T-helper 1 cell treated with Interleukin-12 subunit alpha and Interleukin-12 subunit beta and Interleukin-4 antibody, amounts not matched to agents 30 μg/mL and 1 μg/mL, for 36 hours (primary cell): Measurements from ENCODE around the gene ANO7.

ENCODE experiments used
- H3K27ac Mint-ChIP-seq: one replicate; pipeline ENCODE4 v1.8.0; 2021; ENCODE audit warnings: mild to moderate bottlenecking, mixed read lengths
- H3K27me3 Mint-ChIP-seq: one replicate; pipeline ENCODE4 v1.8.0; 2021; ENCODE audit warnings: low read depth, mixed read lengths
- H3K36me3 Mint-ChIP-seq: one replicate; pipeline ENCODE4 v1.8.0; 2021; ENCODE audit warnings: low read depth, mixed read lengths
- H3K4me1 Mint-ChIP-seq: one replicate; pipeline ENCODE4 v1.8.0; 2021; ENCODE audit warnings: low read depth, mixed read lengths
- H3K4me3 Mint-ChIP-seq: one replicate; pipeline ENCODE4 v1.8.0; 2021; ENCODE audit warnings: mild to moderate bottlenecking, moderate library complexity, mixed read lengths
- H3K9me3 Mint-ChIP-seq: one replicate; pipeline ENCODE4 v1.8.0; 2021; ENCODE audit warnings: mixed read lengths

The ANO7 gene

DNA sequence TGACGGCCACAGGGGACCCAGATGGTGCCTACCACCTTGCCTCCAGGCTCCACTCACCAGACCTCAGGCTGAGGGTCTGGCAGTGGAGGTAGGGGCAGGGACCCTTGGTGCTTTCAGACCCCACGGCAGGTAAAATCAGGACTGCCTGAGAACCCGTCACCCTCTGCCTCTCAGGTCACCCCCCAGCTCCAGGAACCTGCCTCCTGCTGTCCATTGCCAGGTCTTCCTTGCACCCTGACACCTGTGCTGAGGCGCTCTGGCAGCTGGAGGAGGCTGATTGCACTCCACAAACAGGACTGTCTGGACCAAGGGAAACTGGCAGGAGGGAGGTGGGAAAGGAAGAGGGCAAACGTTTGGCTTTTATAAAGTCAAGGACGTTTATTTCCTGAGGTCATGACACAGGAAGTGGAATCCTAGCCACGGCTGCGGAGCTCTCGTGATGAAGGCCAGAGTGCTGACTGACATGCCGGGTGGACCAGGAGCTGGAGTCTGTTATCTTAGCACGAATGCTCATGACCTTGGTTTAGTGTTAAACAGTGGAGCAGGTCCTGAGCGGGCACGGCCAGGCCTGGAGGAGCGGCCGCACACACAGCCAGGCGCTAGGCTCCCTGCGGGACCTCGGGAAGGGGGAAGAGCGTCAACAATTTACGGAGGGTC lies 40.5 kb downstream of the ANO7 start:
- H3K4me1 Mint-ChIP-seq, result no peaks in the 10 kb centered on the region
- H3K36me3 Mint-ChIP-seq, result peaks cover 36% of the 10 kb centered on the region
- H3K4me3 Mint-ChIP-seq, result no peak overlapping the region
- peak overlapping the region; percentile 36 for H3K27ac Mint-ChIP-seq
- no peaks in the 10 kb centered on the region for H3K27me3 Mint-ChIP-seq
- no peaks in the 10 kb centered on the region for H3K9me3 Mint-ChIP-seq

DNA sequence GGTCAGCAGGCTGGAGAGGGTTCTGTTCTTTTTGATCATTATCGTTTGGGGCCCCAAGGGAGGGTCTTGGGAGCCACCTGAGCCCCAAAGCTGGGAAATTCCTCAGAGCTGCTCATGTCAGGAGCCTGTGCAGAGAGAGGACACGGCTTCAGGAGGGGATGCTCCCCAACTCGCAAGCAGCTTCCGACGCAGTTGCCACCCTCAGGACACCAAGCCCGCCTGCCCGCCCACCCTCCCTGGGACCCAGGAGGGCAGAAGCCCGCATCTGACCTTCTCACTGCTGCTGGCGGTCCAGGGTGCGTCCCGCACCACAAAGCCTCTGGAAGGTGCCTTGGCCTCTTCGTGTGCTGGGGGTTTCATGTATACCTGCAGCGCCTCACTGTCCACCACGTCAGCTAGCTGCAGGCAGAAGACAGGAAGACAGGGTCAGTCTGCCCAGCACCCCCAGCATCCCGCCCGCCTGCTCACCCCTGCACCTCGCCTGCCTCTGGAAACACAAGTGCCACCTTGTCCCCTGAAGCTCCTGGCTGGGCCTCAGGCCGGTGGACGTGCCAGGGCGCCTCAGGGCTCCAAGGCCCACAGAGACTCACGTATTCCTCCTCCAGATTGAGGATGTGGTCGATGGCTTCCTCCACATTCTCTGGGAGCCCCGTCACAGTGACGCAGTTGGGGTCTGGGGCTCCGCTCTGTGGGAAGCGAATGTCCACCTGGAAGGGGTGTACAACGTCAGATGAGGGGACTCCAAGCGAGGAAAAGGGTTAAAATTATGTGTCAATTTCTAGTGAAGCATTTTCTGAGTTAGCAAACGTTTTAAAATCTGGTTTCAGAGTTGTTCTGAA lies 41.3 kb downstream of the ANO7 start:
- Mint-ChIP-seq H3K4me1 (no peaks in the 10 kb centered on the region), H3K27ac (no peak overlapping the region), H3K36me3 (peaks cover 38% of the 10 kb centered on the region), H3K9me3 (no peaks in the 10 kb centered on the region), H3K27me3 (no peaks in the 10 kb centered on the region), H3K4me3 (no peak overlapping the region)

DNA sequence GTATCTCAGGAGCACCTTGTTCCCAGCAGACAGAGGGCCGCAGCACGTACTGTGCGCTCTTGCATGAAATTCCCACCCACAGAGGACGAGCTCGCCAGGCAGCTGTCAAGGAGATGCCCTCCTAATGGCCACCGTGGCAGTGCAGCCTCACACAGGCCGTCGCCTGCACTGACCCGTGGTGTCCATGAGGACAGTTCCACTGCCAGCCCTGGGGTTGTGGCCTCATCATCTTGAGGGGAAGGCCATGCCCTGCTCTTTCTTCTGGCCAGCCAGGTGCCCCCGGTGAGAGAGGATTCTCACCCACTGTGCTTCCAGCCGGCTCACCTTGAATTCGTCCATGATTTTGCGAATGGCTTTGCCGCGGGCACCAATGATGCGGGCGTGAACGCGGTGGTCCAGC lies 42.0 kb downstream of the ANO7 start:
- no peaks in the 10 kb centered on the region for H3K9me3 Mint-ChIP-seq
- no peaks in the 10 kb centered on the region for H3K27me3 Mint-ChIP-seq
- H3K27ac Mint-ChIP-seq, result no peak overlapping the region
- H3K4me1 Mint-ChIP-seq, result no peaks in the 10 kb centered on the region
- H3K36me3 Mint-ChIP-seq, result peaks cover 40% of the 10 kb centered on the region
- H3K4me3 Mint-ChIP-seq, result no peak overlapping the region

DNA sequence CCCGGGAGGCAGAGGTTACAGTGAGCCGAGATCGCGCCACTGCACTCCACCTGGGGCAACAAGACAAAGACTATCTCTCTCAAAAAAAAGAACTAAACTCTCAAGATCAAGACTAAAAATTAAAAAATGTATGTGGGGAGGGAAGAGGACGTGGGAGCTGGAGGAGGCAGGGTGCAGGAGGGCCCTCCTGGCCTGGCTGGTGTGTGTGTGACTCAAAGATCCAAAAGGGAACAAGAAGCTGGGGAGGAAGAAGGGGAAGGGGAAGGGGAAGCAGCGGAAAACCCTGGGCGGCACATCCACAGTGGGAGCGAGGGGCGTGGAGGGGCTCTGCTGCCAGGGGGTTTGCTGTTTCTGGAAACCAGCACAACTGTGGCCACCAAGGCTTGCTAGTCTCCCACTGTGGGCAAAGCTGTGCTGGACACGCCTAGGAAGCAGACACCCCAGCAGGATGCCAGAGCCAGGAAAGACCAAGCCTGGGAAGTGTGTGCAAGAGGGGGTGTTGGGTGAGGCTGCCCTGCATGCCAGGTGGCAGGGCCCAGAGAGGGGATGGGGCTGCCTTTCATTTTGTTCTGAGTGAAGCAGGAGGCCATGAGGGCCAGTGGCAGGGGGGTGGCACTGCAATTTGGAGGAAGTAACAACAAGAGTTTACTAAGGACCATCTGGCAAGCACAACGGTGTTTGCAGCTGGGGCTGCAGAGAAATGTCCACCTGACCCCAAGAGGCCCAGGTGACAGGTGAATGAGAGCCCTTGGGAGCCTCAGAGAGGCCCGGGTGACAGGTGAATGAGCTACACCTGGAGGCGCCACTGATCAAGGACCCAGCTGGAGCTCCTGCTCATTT lies 44.5 kb downstream of the ANO7 start:
- Mint-ChIP-seq H3K27ac (no peak overlapping the region), H3K4me1 (no peaks in the 10 kb centered on the region), H3K27me3 (no peaks in the 10 kb centered on the region), H3K4me3 (no peak overlapping the region), H3K36me3 (peaks cover 53% of the 10 kb centered on the region), H3K9me3 (no peaks in the 10 kb centered on the region)

DNA sequence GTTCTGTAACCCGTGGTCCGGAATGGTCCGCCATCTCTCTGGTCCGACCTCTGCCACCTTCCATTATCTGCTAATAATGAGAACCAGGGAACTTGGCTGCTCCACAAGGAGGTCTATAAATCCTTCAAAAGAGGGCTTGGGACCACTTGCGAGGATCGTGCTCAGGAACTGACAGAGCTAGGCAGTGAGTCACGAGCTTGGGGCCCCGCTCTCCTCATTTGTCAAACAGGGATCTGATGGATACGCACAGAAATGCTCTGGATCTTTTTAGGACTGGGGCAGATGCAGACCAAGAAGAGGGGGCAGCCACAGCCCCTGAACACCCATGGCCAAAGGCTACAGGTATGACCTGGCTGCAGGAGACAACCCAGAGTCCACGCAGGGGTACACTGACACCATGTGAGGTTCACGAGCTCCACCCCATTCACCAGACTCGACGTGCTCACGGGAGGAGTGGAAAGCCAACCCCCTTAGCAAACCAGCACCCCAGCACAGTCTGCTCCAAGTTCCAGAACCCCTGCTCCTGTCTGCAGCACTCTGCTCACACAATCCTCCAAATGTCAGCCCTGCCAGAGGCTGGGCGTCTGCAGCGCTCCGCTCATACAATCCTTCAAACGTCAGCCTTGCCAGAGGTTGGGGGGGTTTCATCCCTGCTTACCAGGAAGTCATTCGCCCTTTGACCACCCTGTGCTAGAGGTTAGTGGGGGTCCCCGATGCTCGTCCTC lies 45.8 kb downstream of the ANO7 start:
- H3K4me1 Mint-ChIP-seq, result no peaks in the 10 kb centered on the region
- no peaks in the 10 kb centered on the region for H3K27me3 Mint-ChIP-seq
- H3K4me3 Mint-ChIP-seq, result no peak overlapping the region
- no peaks in the 10 kb centered on the region for H3K9me3 Mint-ChIP-seq
- H3K36me3 Mint-ChIP-seq, result peaks cover 57% of the 10 kb centered on the region
- H3K27ac Mint-ChIP-seq, result no peak overlapping the region

DNA sequence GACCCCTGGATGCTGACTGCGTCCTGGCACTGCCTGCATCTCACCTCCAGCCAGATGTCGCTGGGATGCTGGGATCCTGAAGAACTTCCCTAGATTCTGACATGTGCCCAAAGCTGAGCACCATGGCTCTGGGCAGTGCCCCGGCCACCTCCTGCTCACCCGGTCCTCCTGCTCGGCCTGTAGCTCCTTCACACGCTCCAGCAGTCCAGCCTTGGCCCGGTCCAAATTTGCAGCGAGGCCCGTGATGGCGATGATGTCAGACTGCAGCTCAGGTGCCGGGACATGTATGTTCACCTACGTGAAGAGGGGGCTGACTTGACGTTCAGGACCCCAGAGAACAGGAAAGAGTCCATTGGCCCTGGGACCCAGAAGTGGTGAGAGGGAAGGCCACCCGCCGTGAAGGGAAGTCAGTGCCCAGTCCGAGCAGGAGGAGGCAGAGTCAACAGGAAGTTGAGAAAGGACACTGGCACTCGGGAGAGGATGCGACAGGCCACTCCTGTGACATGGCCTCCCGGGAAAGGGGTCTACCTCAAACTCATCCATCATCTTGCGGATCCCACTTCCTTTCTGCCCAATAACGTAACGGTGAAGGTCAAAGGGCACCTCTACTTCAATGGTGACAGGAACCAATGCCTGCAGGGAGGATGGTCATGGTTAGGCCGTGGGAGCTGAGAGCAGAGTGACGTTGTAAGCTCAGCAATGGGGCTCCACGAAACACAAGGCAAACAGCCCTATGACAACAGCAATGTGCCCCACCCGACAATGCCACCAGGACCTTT lies 46.7 kb downstream of the ANO7 start:
- Mint-ChIP-seq H3K4me1 (no peaks in the 10 kb centered on the region), H3K4me3 (no peak overlapping the region), H3K27me3 (no peaks in the 10 kb centered on the region), H3K9me3 (no peaks in the 10 kb centered on the region), H3K36me3 (peaks cover 62% of the 10 kb centered on the region), H3K27ac (no peak overlapping the region)

DNA sequence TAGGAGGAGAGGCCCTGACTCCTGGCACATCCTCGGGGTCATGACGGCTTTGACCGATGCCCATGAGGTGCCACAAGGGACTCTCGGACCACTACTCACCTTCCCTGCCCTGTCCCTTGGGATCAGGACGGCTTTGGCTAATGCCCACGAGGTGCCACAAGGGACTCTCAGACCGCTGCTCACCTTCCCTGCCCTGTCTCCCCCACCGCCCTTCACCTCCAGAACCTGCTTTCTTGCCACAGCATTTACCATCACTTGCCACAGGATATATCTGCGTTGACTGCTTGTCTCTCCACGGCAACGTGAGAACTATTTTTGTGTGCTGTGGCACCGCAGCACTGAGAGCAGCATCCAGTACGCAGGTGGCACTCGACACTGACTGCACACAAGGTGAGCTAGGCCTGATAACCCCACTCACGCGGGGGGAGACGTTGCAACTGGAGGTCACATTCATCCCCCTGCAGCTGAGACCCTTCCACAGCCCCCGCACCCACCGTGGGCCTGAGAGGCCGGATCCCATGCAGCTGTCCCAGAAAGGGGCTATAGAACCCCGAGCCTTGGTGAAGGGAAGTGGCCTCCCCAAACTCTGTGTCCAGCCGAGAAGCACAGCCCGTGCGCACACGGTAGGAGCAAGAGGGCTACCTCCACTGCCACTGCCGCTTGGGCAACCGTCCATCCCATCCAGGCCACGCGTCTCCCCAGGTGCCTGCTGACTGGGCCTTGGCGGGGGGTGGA lies 47.5 kb downstream of the ANO7 start:
- Mint-ChIP-seq H3K9me3 (no peaks in the 10 kb centered on the region), H3K27ac (no peak overlapping the region), H3K4me1 (no peaks in the 10 kb centered on the region), H3K36me3 (peaks cover 67% of the 10 kb centered on the region), H3K27me3 (no peaks in the 10 kb centered on the region), H3K4me3 (no peak overlapping the region)

DNA sequence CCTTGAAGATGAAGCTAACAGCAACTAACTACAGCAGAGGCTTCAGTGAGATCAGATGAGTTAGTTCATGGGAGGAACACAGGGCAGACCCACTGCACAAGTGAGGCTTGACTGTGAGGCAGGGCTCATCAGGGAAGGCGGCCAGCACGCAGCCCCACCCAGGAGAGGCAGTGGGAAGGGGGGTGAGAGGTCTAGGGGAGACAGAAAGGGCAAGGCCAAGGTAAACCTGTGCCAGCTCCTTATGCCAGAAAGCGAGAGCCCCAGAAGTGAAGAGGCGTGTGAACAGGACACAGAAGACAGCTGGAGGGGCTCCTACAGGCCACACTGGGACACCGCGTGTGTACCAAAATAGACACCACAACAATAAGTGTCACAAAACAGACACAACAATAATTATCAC lies 48.6 kb downstream of the ANO7 start:
- Mint-ChIP-seq H3K27me3 (no peaks in the 10 kb centered on the region), H3K9me3 (no peaks in the 10 kb centered on the region), H3K4me3 (no peak overlapping the region), H3K27ac (no peak overlapping the region), H3K4me1 (no peaks in the 10 kb centered on the region), H3K36me3 (peaks cover 65% of the 10 kb centered on the region)

DNA sequence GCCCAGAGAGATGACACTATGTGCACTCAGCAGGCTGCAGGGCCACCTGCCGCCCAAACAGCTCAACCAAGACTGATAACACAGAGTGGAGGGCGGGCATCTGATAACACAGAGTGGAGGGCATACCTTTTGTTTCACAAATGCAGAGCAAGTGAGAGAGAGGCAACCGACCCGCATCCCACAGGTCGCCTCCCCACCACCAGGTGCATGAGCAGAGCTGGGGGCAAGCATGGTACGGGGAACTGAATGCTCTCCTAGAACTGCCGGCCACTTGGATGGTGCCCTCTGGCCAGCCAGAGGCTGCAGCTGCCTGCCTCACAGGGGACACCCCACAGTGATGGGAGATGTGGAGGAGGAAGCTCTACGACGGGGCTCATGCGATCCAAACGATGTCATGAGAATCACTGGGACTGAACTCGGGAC lies 49.5 kb downstream of the ANO7 start:
- Mint-ChIP-seq H3K4me3 (no peak overlapping the region), H3K9me3 (no peaks in the 10 kb centered on the region), H3K27ac (no peak overlapping the region), H3K4me1 (no peaks in the 10 kb centered on the region), H3K36me3 (peaks cover 69% of the 10 kb centered on the region), H3K27me3 (no peaks in the 10 kb centered on the region)

DNA sequence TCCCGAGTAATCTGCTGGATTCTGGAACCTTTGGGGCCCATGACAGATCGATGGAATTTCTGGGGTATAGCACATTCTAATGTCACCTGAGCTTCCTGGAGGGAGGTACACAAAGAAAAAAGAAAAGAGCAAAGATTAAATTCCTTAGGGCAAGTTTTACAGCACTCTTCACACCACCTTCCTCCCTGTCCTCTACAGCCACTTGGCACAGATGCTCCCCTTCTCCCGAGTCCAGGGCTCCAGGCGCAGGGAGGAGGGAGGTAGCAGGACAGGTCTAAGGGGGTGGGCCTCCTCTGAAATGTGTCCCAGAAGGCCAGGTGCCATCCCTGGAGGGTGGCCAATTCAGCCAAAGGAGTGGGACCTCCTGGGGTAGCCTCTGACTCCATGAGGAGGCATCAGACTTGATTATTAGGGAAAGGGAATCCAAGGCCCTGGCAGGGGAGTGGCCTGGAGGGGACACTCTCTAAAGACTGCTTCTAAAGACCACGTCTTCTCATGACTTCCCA lies 50.3 kb downstream of the ANO7 start:
- no peaks in the 10 kb centered on the region for H3K27me3 Mint-ChIP-seq
- no peak overlapping the region for H3K27ac Mint-ChIP-seq
- H3K36me3 Mint-ChIP-seq, result peaks cover 68% of the 10 kb centered on the region
- no peak overlapping the region for H3K4me3 Mint-ChIP-seq
- no peaks in the 10 kb centered on the region for H3K9me3 Mint-ChIP-seq
- no peaks in the 10 kb centered on the region for H3K4me1 Mint-ChIP-seq

DNA sequence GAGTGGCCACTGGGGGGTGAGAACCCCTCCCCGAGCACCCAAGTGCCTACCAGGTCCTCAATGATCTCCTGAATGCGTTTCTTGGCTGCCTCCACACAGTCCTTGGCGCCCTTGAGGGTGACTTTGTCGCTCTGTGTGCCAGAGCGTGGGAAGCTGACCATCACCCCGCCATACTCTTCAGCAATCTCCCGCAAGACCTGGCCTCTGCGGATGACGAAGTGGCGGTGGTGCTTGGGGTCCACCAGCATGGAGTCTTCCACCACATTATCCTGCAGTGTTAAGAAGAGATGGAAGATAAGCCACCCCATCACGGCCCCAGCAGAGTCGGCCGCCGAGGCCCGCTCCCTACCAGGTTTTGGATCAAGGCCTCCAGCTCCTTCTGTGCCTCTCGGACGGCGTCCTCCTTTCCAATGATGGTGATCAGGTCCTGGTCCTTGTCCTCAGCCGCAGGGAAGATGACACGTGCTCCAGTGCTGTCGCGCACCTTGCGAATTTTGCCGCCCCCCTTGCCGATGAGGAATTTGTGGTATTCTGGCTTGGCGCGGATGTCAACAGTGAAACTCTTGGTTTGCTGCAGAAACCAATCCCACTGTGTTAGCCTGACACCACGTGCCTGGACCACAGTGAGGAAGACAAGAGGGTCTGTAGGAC lies 51.2 kb downstream of the ANO7 start:
- Mint-ChIP-seq H3K36me3 (peaks cover 69% of the 10 kb centered on the region), H3K27me3 (no peaks in the 10 kb centered on the region), H3K4me3 (no peak overlapping the region), H3K4me1 (no peaks in the 10 kb centered on the region), H3K9me3 (no peaks in the 10 kb centered on the region), H3K27ac (no peak overlapping the region)

DNA sequence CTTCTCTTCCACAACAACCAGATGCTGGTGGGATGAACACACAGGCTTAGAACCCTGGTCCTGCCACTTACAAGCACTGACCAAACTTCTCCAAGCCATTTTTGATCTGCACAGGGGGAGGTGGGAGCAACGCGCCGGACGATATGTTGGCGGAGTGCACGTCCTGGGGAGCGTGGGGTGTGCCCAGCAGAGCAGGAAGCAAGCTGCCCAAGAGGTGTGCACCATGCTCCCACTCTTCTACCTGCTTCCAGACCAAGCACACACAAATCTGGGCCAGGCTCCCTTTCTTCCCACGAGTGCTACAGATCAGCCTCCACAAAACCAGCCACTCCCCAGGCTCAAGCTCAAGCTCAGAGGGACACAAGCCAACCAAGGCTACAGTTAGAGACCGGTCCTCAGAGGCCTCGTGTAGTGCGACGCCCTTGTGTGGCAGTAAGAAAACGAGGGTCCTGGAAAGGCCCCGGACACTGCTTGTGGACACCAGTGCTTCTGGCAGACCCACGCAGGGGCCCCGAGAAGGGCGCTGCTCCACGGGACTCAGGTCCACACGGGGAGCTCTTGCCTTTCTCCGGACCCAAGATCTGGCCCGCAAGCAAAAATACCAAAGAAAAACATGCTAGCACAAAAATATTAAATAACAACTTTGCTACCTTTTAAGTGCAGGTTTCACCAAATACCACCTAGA lies 52.0 kb downstream of the ANO7 start:
- Mint-ChIP-seq H3K27me3 (no peaks in the 10 kb centered on the region), H3K36me3 (peaks cover 66% of the 10 kb centered on the region), H3K27ac (no peak overlapping the region), H3K4me3 (no peak overlapping the region), H3K9me3 (no peaks in the 10 kb centered on the region), H3K4me1 (no peaks in the 10 kb centered on the region)
